Endodermal cell (in vitro differentiated cells): ENCODE measurements around the gene ANKRD52. TPM values are rescaled to one million over a fixed set of nuclear protein-coding genes. Genes with fewer than 3 reads are reported as not detected.

Experiments
- DNase-seq: peaks from one replicate; pipeline ENCODE4 v3.0.0-alpha.2; 2017
- H3K27ac ChIP-seq: 2 replicates; pipeline ENCODE4 v1.5.1; 2013; ENCODE audit warnings: mild to moderate bottlenecking, low read depth, low read length, moderate library complexity
- H3K27me3 ChIP-seq: 2 replicates; pipeline ENCODE4 v1.6.1; 2013; ENCODE audit warnings: mild to moderate bottlenecking, low read length, moderate library complexity; ENCODE audit not compliant: insufficient read depth, control insufficient read depth, poor library complexity, severe bottlenecking
- H3K36me3 ChIP-seq: 2 replicates; pipeline ENCODE4 v1.7.0; 2013; ENCODE audit warnings: mild to moderate bottlenecking, low read length, moderate library complexity; ENCODE audit not compliant: control insufficient read depth, insufficient read depth
- H3K4me1 ChIP-seq: one replicate; pipeline ENCODE4 v1.7.0; 2013; ENCODE audit warnings: low read length; ENCODE audit not compliant: control insufficient read depth, insufficient read depth
- H3K4me3 ChIP-seq: 2 replicates; pipeline ENCODE4 v1.5.1; 2013; ENCODE audit warnings: mild to moderate bottlenecking, low read length, moderate library complexity
- H3K9ac ChIP-seq: 2 replicates; pipeline ENCODE4 v1.6.1; 2013; ENCODE audit warnings: mild to moderate bottlenecking, low read length, moderate library complexity; ENCODE audit not compliant: poor library complexity, severe bottlenecking; ENCODE audit errors: extremely low read depth
- H3K9me3 ChIP-seq: 2 replicates; pipeline ENCODE4 v1.6.1; 2013; ENCODE audit warnings: mild to moderate bottlenecking, low read length, moderate library complexity; ENCODE audit not compliant: control insufficient read depth
- H3K27ac Mint-ChIP-seq: 2 replicates; pipeline ENCODE4 v1.8.0; 2020; ENCODE audit warnings: mixed read lengths
- H3K27me3 Mint-ChIP-seq: 2 replicates; pipeline ENCODE4 v1.8.0; 2021; ENCODE audit warnings: mild to moderate bottlenecking, mixed read lengths; ENCODE audit not compliant: insufficient read depth
- H3K36me3 Mint-ChIP-seq: 2 replicates; pipeline ENCODE4 v1.8.0; 2020; ENCODE audit warnings: low read depth, mixed read lengths
- H3K4me1 Mint-ChIP-seq: 2 replicates; pipeline ENCODE4 v1.8.0; 2020; ENCODE audit warnings: mixed read lengths
- H3K4me3 Mint-ChIP-seq: 2 replicates; pipeline ENCODE4 v1.8.0; 2020; ENCODE audit warnings: mild to moderate bottlenecking, moderate library complexity, mixed read lengths
- H3K9me3 Mint-ChIP-seq: 2 replicates; pipeline ENCODE4 v1.8.0; 2020; ENCODE audit warnings: mild to moderate bottlenecking, mixed read lengths
- WGBS, 2 experiments: methylation state at CpG; one replicate each; pipeline versions ENCODE4 v1.1.5 to v1.1.7; 2013; ENCODE audit warnings: missing lambda C conversion rate in 2 of 2, mixed read lengths in 1 of 2; ENCODE audit not compliant: insufficient coverage in 1 of 2, insufficient read length in 1 of 2; 5-methylcytosine and 5-hydroxymethylcytosine counted together
- total RNA-seq, 2 donors: library from RNA; stranded (reverse); fragmentation: NEBNext Ultra II Directional in 1 of 2; extraction: Animal tissue kit (Norgen Biotek cat#: 25700) in 1 of 2; gene quantifications; 2 replicates in 1 of 2; 3 replicates in 1 of 2; pipeline ENCODE4 v1.2.1, GENCODE V29; 2021
- TF ChIP-seq, protein P1 (sequence below): fragments of 200-600 bp; sonication (generic); conservative IDR thresholded peaks from 2 replicates; pipeline ENCODE4 v1.5.0; 2021; ENCODE audit warnings: antibody characterized with exemption, mild to moderate bottlenecking

ANKRD52 gene
- total RNA-seq, 2 donors from 2014 or later, result 39.3 to 54.9 TPM

DNA sequence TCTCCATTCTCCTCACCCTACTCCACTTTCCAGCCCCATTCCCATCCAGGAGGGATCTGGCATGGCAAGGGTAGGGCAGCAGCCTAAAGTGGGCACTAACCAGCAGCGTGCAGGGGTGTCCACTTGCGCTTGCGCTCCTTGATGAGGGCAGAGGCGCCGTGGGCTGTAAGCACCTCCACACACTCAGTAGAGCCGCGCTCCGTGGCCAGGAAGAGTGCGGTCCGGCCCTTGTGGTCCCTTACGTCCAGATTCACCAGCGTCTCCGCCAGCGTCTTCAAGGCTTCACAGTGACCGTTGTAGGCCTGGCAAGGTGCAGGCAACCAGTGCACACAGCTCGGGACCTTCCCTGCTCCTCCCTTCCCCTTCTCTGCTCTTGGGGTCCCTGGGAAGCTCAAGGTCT lies 10.3 kb downstream of the ANKRD52 start:
- TF ChIP-seq, protein P1, sequence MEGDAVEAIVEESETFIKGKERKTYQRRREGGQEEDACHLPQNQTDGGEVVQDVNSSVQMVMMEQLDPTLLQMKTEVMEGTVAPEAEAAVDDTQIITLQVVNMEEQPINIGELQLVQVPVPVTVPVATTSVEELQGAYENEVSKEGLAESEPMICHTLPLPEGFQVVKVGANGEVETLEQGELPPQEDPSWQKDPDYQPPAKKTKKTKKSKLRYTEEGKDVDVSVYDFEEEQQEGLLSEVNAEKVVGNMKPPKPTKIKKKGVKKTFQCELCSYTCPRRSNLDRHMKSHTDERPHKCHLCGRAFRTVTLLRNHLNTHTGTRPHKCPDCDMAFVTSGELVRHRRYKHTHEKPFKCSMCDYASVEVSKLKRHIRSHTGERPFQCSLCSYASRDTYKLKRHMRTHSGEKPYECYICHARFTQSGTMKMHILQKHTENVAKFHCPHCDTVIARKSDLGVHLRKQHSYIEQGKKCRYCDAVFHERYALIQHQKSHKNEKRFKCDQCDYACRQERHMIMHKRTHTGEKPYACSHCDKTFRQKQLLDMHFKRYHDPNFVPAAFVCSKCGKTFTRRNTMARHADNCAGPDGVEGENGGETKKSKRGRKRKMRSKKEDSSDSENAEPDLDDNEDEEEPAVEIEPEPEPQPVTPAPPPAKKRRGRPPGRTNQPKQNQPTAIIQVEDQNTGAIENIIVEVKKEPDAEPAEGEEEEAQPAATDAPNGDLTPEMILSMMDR, result no peak
- no peaks in the 10 kb centered on the region for H3K4me1 ChIP-seq
- 94 to 96% methylated on average over 16 of the region's 16 CpGs for WGBS, 2 experiments
- H3K9ac ChIP-seq, result no peak overlapping the region
- no peaks in the 10 kb centered on the region for H3K27me3 ChIP-seq
- no peak overlapping the region for H3K4me3 ChIP-seq
- Mint-ChIP-seq H3K36me3 (peaks cover 65% of the 10 kb centered on the region), H3K27me3 (no peaks in the 10 kb centered on the region), H3K4me3 (no peak overlapping the region), H3K4me1 (no peaks in the 10 kb centered on the region), H3K27ac (no peak overlapping the region), H3K9me3 (no peaks in the 10 kb centered on the region)
- H3K36me3 ChIP-seq, result peaks cover 85% of the 10 kb centered on the region
- H3K9me3 ChIP-seq, result no peaks in the 10 kb centered on the region
- no peak overlapping the region for H3K27ac ChIP-seq
- no peak for DNase-seq

DNA sequence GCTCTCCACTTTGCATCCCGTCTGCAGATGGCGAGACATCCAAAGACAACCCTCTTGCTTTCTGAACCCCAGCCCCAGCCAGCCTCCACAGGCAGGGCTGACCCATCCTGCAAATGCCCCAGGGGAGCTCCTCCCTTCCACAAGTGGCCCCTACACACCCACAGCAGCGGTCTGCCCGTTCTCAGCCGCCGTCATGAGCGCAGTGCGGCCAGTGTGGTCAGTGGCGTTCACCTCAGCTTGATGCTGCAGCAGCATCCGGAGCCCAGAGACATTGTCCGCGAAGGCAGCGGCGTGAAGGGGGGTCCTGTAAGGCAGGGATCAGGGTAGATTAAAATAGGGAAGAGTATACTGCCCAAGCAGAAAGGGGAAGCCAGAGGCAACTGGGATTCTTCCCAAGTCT lies 13.7 kb downstream of the ANKRD52 start:
- no peak overlapping the region for H3K9ac ChIP-seq
- WGBS, 2 experiments, result 92 to 93% methylated on average over 13 to 14 of the region's 14 CpGs
- H3K9me3 ChIP-seq, result no peaks in the 10 kb centered on the region
- H3K4me1 ChIP-seq, result no peaks in the 10 kb centered on the region
- Mint-ChIP-seq H3K4me3 (no peak overlapping the region), H3K27ac (no peak overlapping the region), H3K4me1 (no peaks in the 10 kb centered on the region), H3K9me3 (no peaks in the 10 kb centered on the region), H3K27me3 (no peaks in the 10 kb centered on the region), H3K36me3 (peaks cover 74% of the 10 kb centered on the region)
- peaks cover 76% of the 10 kb centered on the region for H3K36me3 ChIP-seq
- H3K4me3 ChIP-seq, result no peak overlapping the region
- no peak overlapping the region for H3K27ac ChIP-seq
- no peaks in the 10 kb centered on the region for H3K27me3 ChIP-seq
- TF ChIP-seq, protein P1, result no peak
- no peak for DNase-seq

DNA sequence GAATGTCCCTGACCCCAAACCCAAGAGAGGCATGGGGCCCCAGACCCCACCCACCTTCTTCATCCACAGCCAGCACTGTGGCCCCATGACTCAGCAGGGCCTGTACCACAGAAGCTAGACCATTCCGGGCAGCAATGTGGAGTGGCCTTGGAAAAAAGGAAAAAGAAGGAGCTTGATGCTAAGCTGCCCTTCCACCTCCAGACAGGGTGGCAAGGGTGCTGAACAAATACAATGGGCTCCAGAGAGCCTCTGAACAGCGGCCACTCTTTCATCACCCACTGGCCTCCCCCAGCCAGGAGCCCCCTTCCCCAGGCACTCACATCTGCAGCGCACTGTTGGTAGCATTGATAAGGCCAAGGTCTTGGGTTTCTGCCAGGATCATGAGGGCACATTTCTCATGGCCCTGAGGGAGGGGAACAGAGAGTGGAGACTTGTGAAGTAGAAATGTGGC lies 14.4 kb downstream of the ANKRD52 start:
- Histone ChIP-seq H3K4me1 (no peaks in the 10 kb centered on the region), H3K36me3 (peaks cover 74% of the 10 kb centered on the region), H3K4me3 (no peak overlapping the region), H3K27me3 (no peaks in the 10 kb centered on the region), H3K9me3 (no peaks in the 10 kb centered on the region), H3K27ac (no peak overlapping the region), H3K9ac (no peak overlapping the region)
- DNase-seq, result no peak
- H3K4me1 Mint-ChIP-seq, result no peaks in the 10 kb centered on the region
- TF ChIP-seq, protein P1, result no peak
- H3K27ac Mint-ChIP-seq, result no peak overlapping the region
- H3K9me3 Mint-ChIP-seq, result no peaks in the 10 kb centered on the region
- H3K27me3 Mint-ChIP-seq, result no peaks in the 10 kb centered on the region
- no peak overlapping the region for H3K4me3 Mint-ChIP-seq
- H3K36me3 Mint-ChIP-seq, result peaks cover 69% of the 10 kb centered on the region
- WGBS, 2 experiments, result 93% methylated on average over 3 of the region's 3 CpGs; no CpG with 5 or more reads in 1 of the 2 experiments
